Sigmoid colon (tissue), 7 donors: ENCODE measurements around the gene TYMS. TPM values are rescaled to one million over a fixed set of nuclear protein-coding genes. Genes with fewer than 3 reads are reported as not detected.
A peak's percentile ranks its signal among the peaks of the same experiment; 100 is the strongest.

Experiments used
- DNase-seq: peaks from one replicate; pipeline ENCODE4 v3.0.0-alpha.2; 2019
- H3K27ac ChIP-seq, 4 donors: fragments of 200-600 bp; sonication (generic); one replicate each; pipeline ENCODE4 v1.5.1; 2016 to 2019; ENCODE audit warnings: mild to moderate bottlenecking in 1 of 4
- H3K27me3 ChIP-seq, 3 donors: fragments of 200-600 bp; sonication (generic); one replicate each; pipeline ENCODE4 v1.5.1; 2019; ENCODE audit warnings: mild to moderate bottlenecking in 1 of 3
- H3K36me3 ChIP-seq, 4 donors: fragments of 200-600 bp; sonication (generic); one replicate each; pipeline ENCODE4 v1.5.1; 2016 to 2019
- H3K4me1 ChIP-seq, 4 donors: fragments of 200-600 bp; sonication (generic); one replicate each; pipeline ENCODE4 v1.5.1; 2017 to 2019
- H3K4me3 ChIP-seq, 4 donors: fragments of 200-600 bp; sonication (generic); one replicate each; pipeline ENCODE4 v1.5.1; 2017 to 2019; ENCODE audit warnings: mild to moderate bottlenecking in 2 of 4, moderate library complexity in 1 of 4
- H3K9me3 ChIP-seq, 4 donors: fragments of 200-600 bp in 3 of 4; sonication (generic) in 3 of 4; one replicate each; pipeline versions ENCODE4 v1.5.1 to v1.6.1; 2013 to 2019
- EP300 ChIP-seq, 4 donors: sonication (generic); formaldehyde crosslinking; IDR thresholded peaks; one replicate each; pipeline ENCODE4 v1.6.1; 2017; ENCODE audit warnings: antibody characterized with exemption in 4 of 4
- POLR2A ChIP-seq, 2 donors: fragments of 450-650 bp; IDR thresholded peaks; one replicate each; pipeline ENCODE4 v1.6.1; 2016; ENCODE audit warnings: antibody characterized with exemption in 2 of 2, mild to moderate bottlenecking in 2 of 2, moderate library complexity in 2 of 2
- POLR2AphosphoS5 ChIP-seq, 4 donors: sonication (generic); formaldehyde crosslinking; IDR thresholded peaks; one replicate each; pipeline ENCODE4 v1.6.1; 2017; ENCODE audit warnings: antibody characterized with exemption in 4 of 4
- WGBS, 2 donors: extraction: QIAGEN DNeasy Blood & Tissue Kit; methylation state at CpG; one replicate each; pipeline ENCODE4 v1.1.7; 2013; 5-methylcytosine and 5-hydroxymethylcytosine counted together
- intact Hi-C: fragments of 100-400 bp; cut with DNase I; formaldehyde crosslinking; loops from one replicate; pipeline ENCODE4 v1.15.1; 2023
- polyA plus RNA-seq, 3 donors: library from polyadenylated mRNA; stranded (reverse); fragments of 200-250 nt; gene quantifications; one replicate each; pipeline ENCODE4 v1.2.3, GENCODE V29; 2013
- total RNA-seq, 4 donors: library from RNA; depleted of rRNA; stranded (reverse); fragments of >200 nt; gene quantifications; one replicate each; pipeline ENCODE4 v1.1.0, GENCODE V29; 2016
- TF ChIP-seq, protein P1 (sequence below), 4 experiments: fragments of 450-650 bp in 3 of 4; fragments of 200-600 bp in 1 of 4; IDR thresholded peaks; one replicate each; pipeline ENCODE4 v1.5.1; 2016 to 2019; ENCODE audit warnings: antibody characterized with exemption in 4 of 4, mild to moderate bottlenecking in 3 of 4, moderate library complexity in 2 of 4
- donor health status: healthy with polysubstance abuse.
- donor health status: Bipolar disorder and iron deficiency.
- donor health status: healthy.

Gene TYMS
- total and polyA plus RNA-seq, 7 donors, result 0.55 to 62.0 (median 3.0) TPM

GRCh38 chr18:683531-683930, 26.1 kb downstream of the TYMS start:
- Histone ChIP-seq H3K27ac (no peak overlapping the region), H3K9me3 (no peaks in the 10 kb centered on the region), H3K4me1 (no peaks in the 10 kb centered on the region), H3K27me3 (no peaks in the 10 kb centered on the region), H3K36me3 (peaks cover 6 to 62% (median 10%) of the 10 kb centered on the region in 4 donors), H3K4me3 (no peak overlapping the region)
- DNase-seq, result no peak
- WGBS, 2 donors, result 71 to 86% methylated on average over 5 of the region's 5 CpGs
- intact Hi-C loops, result no loop called here
- TF ChIP-seq POLR2AphosphoS5 (IDR thresholded peaks at IDR 0.05), result no peak
- TF ChIP-seq, protein P1, sequence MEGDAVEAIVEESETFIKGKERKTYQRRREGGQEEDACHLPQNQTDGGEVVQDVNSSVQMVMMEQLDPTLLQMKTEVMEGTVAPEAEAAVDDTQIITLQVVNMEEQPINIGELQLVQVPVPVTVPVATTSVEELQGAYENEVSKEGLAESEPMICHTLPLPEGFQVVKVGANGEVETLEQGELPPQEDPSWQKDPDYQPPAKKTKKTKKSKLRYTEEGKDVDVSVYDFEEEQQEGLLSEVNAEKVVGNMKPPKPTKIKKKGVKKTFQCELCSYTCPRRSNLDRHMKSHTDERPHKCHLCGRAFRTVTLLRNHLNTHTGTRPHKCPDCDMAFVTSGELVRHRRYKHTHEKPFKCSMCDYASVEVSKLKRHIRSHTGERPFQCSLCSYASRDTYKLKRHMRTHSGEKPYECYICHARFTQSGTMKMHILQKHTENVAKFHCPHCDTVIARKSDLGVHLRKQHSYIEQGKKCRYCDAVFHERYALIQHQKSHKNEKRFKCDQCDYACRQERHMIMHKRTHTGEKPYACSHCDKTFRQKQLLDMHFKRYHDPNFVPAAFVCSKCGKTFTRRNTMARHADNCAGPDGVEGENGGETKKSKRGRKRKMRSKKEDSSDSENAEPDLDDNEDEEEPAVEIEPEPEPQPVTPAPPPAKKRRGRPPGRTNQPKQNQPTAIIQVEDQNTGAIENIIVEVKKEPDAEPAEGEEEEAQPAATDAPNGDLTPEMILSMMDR (IDR thresholded peaks at IDR 0.05), result no peak
- no peak for TF ChIP-seq EP300 (IDR thresholded peaks at IDR 0.05)
- TF ChIP-seq POLR2A (IDR thresholded peaks at IDR 0.05), result no peak

- Histone ChIP-seq H3K27me3 (no peaks in the 10 kb centered on the region), H3K9me3 (no peaks in the 10 kb centered on the region), H3K4me1 (no peaks in the 10 kb centered on the region), H3K36me3 (peaks cover 3 to 51% (median 10%) of the 10 kb centered on the region in 4 donors), H3K4me3 (no peak overlapping the region), H3K27ac (no peak overlapping the region)
- 88 to 90% methylated on average over 3 of the region's 3 CpGs for WGBS, 2 donors
- no peak for DNase-seq
- TF ChIP-seq EP300 (IDR thresholded peaks at IDR 0.05), result no peak
- TF ChIP-seq, protein P1 (IDR thresholded peaks at IDR 0.05), result no peak
- TF ChIP-seq POLR2AphosphoS5 (IDR thresholded peaks at IDR 0.05), result no peak
- TF ChIP-seq POLR2A (IDR thresholded peaks at IDR 0.05), result no peak
- intact Hi-C loops, result no loop called here
Observed at GRCh38 chr18:685438-685837, 28.0 kb downstream of the TYMS start.

- Histone ChIP-seq H3K27me3 (no peaks in the 10 kb centered on the region), H3K4me3 (no peak overlapping the region), H3K9me3 (no peaks in the 10 kb centered on the region), H3K27ac (no peak overlapping the region), H3K36me3 (peaks cover 3 to 49% (median 7%) of the 10 kb centered on the region in 4 donors), H3K4me1 (no peaks in the 10 kb centered on the region)
- WGBS, 2 donors, result 91 to 93% methylated on average over 11 of the region's 11 CpGs
- no peak for TF ChIP-seq EP300 (IDR thresholded peaks at IDR 0.05)
- TF ChIP-seq, protein P1 (IDR thresholded peaks at IDR 0.05), result no peak
- TF ChIP-seq POLR2A (IDR thresholded peaks at IDR 0.05), result no peak
- no peak for TF ChIP-seq POLR2AphosphoS5 (IDR thresholded peaks at IDR 0.05)
- intact Hi-C loops, result no loop called here
- DNase-seq, result no peak
Observed at GRCh38 chr18:686339-687111, 29.1 kb downstream of the TYMS start.

DNA sequence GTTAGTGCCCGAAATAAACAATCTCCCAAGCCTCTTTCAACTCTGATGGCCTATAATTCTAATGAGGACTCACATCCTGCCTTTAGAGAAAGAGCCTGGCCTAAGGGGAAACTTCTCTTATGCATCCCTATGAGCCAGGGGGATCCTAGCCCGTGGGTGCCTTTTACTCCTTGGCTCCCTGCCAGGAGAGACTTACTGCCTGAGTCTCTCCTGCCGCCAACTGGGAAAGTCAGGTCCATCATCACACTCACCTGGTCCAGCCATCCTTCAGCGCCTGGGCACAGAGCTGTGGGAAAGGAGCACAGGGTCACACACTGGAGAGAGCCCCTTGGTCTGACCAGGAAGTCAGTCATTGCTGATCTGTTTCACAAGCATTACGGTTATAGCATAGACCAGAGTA, 30.9 kb downstream of the TYMS start:
- Histone ChIP-seq H3K4me1 (peaks cover 0 to 5% (median 3%) of the 10 kb centered on the region in 4 donors), H3K27me3 (no peaks in the 10 kb centered on the region), H3K27ac (no peak overlapping the region), H3K9me3 (no peaks in the 10 kb centered on the region), H3K36me3 (peaks cover 0 to 49% (median 0%) of the 10 kb centered on the region in 4 donors), H3K4me3 (no peak overlapping the region)
- no peak for DNase-seq
- WGBS, 2 donors, result 76 to 90% methylated on average over 5 of the region's 5 CpGs
- TF ChIP-seq POLR2AphosphoS5 (IDR thresholded peaks at IDR 0.05) (peak in 2 of 4 donors; percentile 18 to 29), POLR2A (IDR thresholded peaks at IDR 0.05) (no peak)
- TF ChIP-seq, protein P1 (IDR thresholded peaks at IDR 0.05), result no peak
- intact Hi-C loops, result no loop called here
